ENCODE data around the gene CNTN2. TPM values are rescaled to one million over a fixed set of nuclear protein-coding genes. Genes with fewer than 3 reads are reported as not detected.

Gene CNTN2
- total RNA-seq, 2 donors from 2014 or later: 0.13 TPM; not detected in 1

GRCh38 chr1:205024679-205025078 is 18.3 kb upstream of the CNTN2 start:
- H3K4me1 Mint-ChIP-seq: peaks cover 26% of the 10 kb centered on the region
- Histone ChIP-seq H3K9me3 (ENCODE audit: control insufficient read depth, low read length) (no peaks in the 10 kb centered on the region), H3K9ac (ENCODE audit: extremely low read depth, low read length, poor library complexity, severe bottlenecking) (no peak overlapping the region), H3K4me3 (ENCODE audit: low read length) (no peak overlapping the region), H3K4me1 (ENCODE audit: control insufficient read depth, insufficient read depth, low read length) (peaks cover 9% of the 10 kb centered on the region), H3K27me3 (ENCODE audit: control insufficient read depth, insufficient read depth, low read length, poor library complexity, severe bottlenecking) (peaks cover 5% of the 10 kb centered on the region), H3K36me3 (ENCODE audit: control insufficient read depth, insufficient read depth, low read length) (no peaks in the 10 kb centered on the region), H3K27ac (ENCODE audit: low read depth, low read length) (no peak overlapping the region)
- no peaks in the 10 kb centered on the region for H3K36me3 Mint-ChIP-seq (ENCODE audit: low read depth)
- H3K9me3 Mint-ChIP-seq: no peaks in the 10 kb centered on the region
- no peak for DNase-seq
- no peak for TF ChIP-seq CTCF (conservative IDR thresholded peaks at IDR 0.05)
- 92 to 98% methylated on average over 2 of the region's 2 CpGs for WGBS, 2 experiments (ENCODE audit: insufficient coverage in 1 of 2, insufficient read length in 1 of 2)
- no peak overlapping the region for H3K4me3 Mint-ChIP-seq
- H3K27me3 Mint-ChIP-seq (ENCODE audit: insufficient read depth): peaks cover 14% of the 10 kb centered on the region
- no peak overlapping the region for H3K27ac Mint-ChIP-seq

GRCh38 chr1:205025239-205025638 is 17.8 kb upstream of the CNTN2 start:
- Histone ChIP-seq H3K27ac (ENCODE audit: low read depth, low read length) (no peak overlapping the region), H3K9me3 (ENCODE audit: control insufficient read depth, low read length) (no peaks in the 10 kb centered on the region), H3K27me3 (ENCODE audit: control insufficient read depth, insufficient read depth, low read length, poor library complexity, severe bottlenecking) (peaks cover 6% of the 10 kb centered on the region), H3K36me3 (ENCODE audit: control insufficient read depth, insufficient read depth, low read length) (no peaks in the 10 kb centered on the region), H3K4me1 (ENCODE audit: control insufficient read depth, insufficient read depth, low read length) (peaks cover 9% of the 10 kb centered on the region), H3K9ac (ENCODE audit: extremely low read depth, low read length, poor library complexity, severe bottlenecking) (no peak overlapping the region), H3K4me3 (ENCODE audit: low read length) (no peak overlapping the region)
- Mint-ChIP-seq H3K9me3 (no peaks in the 10 kb centered on the region), H3K4me1 (peaks cover 26% of the 10 kb centered on the region), H3K4me3 (no peak overlapping the region), H3K36me3 (ENCODE audit: low read depth) (no peaks in the 10 kb centered on the region), H3K27ac (no peak overlapping the region), H3K27me3 (ENCODE audit: insufficient read depth) (peaks cover 14% of the 10 kb centered on the region)
- TF ChIP-seq CTCF (conservative IDR thresholded peaks at IDR 0.05): no peak
- 89 to 91% methylated on average over 7 to 16 of the region's 16 CpGs for WGBS, 2 experiments (ENCODE audit: insufficient coverage in 1 of 2, insufficient read length in 1 of 2)
- no peak for DNase-seq

GRCh38 chr1:205026181-205026580 is 16.8 kb upstream of the CNTN2 start:
- H3K36me3 ChIP-seq (ENCODE audit: control insufficient read depth, insufficient read depth, low read length): no peaks in the 10 kb centered on the region
- H3K4me1 ChIP-seq (ENCODE audit: control insufficient read depth, insufficient read depth, low read length): peaks cover 9% of the 10 kb centered on the region
- H3K9me3 ChIP-seq (ENCODE audit: control insufficient read depth, low read length): no peaks in the 10 kb centered on the region
- peaks cover 6% of the 10 kb centered on the region for H3K27me3 ChIP-seq (ENCODE audit: control insufficient read depth, insufficient read depth, low read length, poor library complexity, severe bottlenecking)
- peak; percentile 74 for DNase-seq
- WGBS, 2 experiments (ENCODE audit: insufficient coverage in 1 of 2, insufficient read length in 1 of 2): 22 to 27% methylated on average over 4 to 6 of the region's 6 CpGs
- Mint-ChIP-seq H3K4me3 (no peak overlapping the region), H3K9me3 (no peaks in the 10 kb centered on the region), H3K27ac (no peak overlapping the region), H3K27me3 (ENCODE audit: insufficient read depth) (peaks cover 13% of the 10 kb centered on the region), H3K4me1 (peaks cover 26% of the 10 kb centered on the region), H3K36me3 (ENCODE audit: low read depth) (no peaks in the 10 kb centered on the region)
- no peak overlapping the region for H3K9ac ChIP-seq (ENCODE audit: extremely low read depth, low read length, poor library complexity, severe bottlenecking)
- peak overlapping the region; percentile 36 for H3K27ac ChIP-seq (ENCODE audit: low read depth, low read length)
- no peak for TF ChIP-seq CTCF (conservative IDR thresholded peaks at IDR 0.05)
- H3K4me3 ChIP-seq (ENCODE audit: low read length): no peak overlapping the region

All from endodermal cell (in vitro differentiated cells).